Measurements from ENCODE around the gene HCFC2. TPM values are rescaled to one million over a fixed set of nuclear protein-coding genes. Genes with fewer than 3 reads are reported as not detected.

HCFC2 gene
- total RNA-seq, 1 donor from 2014 or later: 17.9 TPM

- peak; percentile 76 for DNase-seq (ENCODE audit: low read depth)
Measured at GRCh38 chr12:104121001-104121400, 56.7 kb downstream of the HCFC2 start.

GRCh38 chr12:104122298-104122697, 58.0 kb downstream of the HCFC2 start:
- no peak for DNase-seq (ENCODE audit: low read depth)

GRCh38 chr12:104126548-104126947, 62.2 kb downstream of the HCFC2 start:
- peak; percentile 33 for DNase-seq (ENCODE audit: low read depth)

GRCh38 chr12:104130760-104131159, 66.4 kb downstream of the HCFC2 start:
- no peak for DNase-seq (ENCODE audit: low read depth)

- DNase-seq (ENCODE audit: low read depth): no peak
Measured at GRCh38 chr12:104131609-104132008, 67.3 kb downstream of the HCFC2 start.

- no peak for DNase-seq (ENCODE audit: low read depth)
Measured at GRCh38 chr12:104132351-104132956, 68.1 kb downstream of the HCFC2 start.

- no peak for DNase-seq (ENCODE audit: low read depth)
Measured at GRCh38 chr12:104133321-104133720, 69.0 kb downstream of the HCFC2 start.

GRCh38 chr12:104133866-104134265, 69.5 kb downstream of the HCFC2 start:
- DNase-seq (ENCODE audit: low read depth): peak; percentile 48

GRCh38 chr12:104134882-104135281, 70.6 kb downstream of the HCFC2 start:
- no peak for DNase-seq (ENCODE audit: low read depth)

- DNase-seq (ENCODE audit: low read depth): no peak
Measured at GRCh38 chr12:104136577-104136976, 72.2 kb downstream of the HCFC2 start.

GRCh38 chr12:104137001-104137901, 72.9 kb downstream of the HCFC2 start:
- peak; percentile 70 for DNase-seq (ENCODE audit: low read depth)

- peak; percentile 95 for DNase-seq (ENCODE audit: low read depth)
Measured at GRCh38 chr12:104137902-104138796, 73.8 kb downstream of the HCFC2 start, which contains the start of gene NFYB. NFYB (minus strand) TSS chr12:104138210; CDS start chr12:104135453, 2,757 bp downstream.

GRCh38 chr12:104138797-104139152, 74.4 kb downstream of the HCFC2 start:
- DNase-seq (ENCODE audit: low read depth): no peak

- no peak for DNase-seq (ENCODE audit: low read depth)
Measured at GRCh38 chr12:104142543-104142942, 78.2 kb downstream of the HCFC2 start.

- DNase-seq (ENCODE audit: low read depth): no peak
Measured at GRCh38 chr12:104143002-104143401, 78.7 kb downstream of the HCFC2 start.

- no peak for DNase-seq (ENCODE audit: low read depth)
Measured at GRCh38 chr12:104143918-104144317, 79.6 kb downstream of the HCFC2 start.

- no peak for DNase-seq (ENCODE audit: low read depth)
Measured at GRCh38 chr12:104147346-104147745, 83.0 kb downstream of the HCFC2 start.

- no peak for DNase-seq (ENCODE audit: low read depth)
Measured at GRCh38 chr12:104150416-104150815, 86.1 kb downstream of the HCFC2 start.

GRCh38 chr12:104152685-104153241, 88.4 kb downstream of the HCFC2 start:
- DNase-seq (ENCODE audit: low read depth): no peak

- peak; percentile 11 for DNase-seq (ENCODE audit: low read depth)
Measured at GRCh38 chr12:104154286-104154685, 90.0 kb downstream of the HCFC2 start.

- no peak for DNase-seq (ENCODE audit: low read depth)
Measured at GRCh38 chr12:104154806-104155205, 90.5 kb downstream of the HCFC2 start.
